Omental fat pad (tissue), 4 donors: ENCODE data around the gene TNP2. TPM values are rescaled to one million over a fixed set of nuclear protein-coding genes. Genes with fewer than 3 reads are reported as not detected.

Experiments used
- ATAC-seq: fragments of 150-250 bp; one replicate; pipeline ENCODE4 v1.9.1; 2016; ENCODE audit warnings: mild to moderate bottlenecking, moderate library complexity; ENCODE audit not compliant: low FRiP score
- DNase-seq: peaks from one replicate; pipeline ENCODE4 v3.0.0-alpha.2; 2019; ENCODE audit warnings: low spot score
- total RNA-seq, 4 donors: library from RNA; depleted of rRNA; stranded (reverse); fragments of >200 nt; gene quantifications; one replicate each; pipeline ENCODE4 v1.1.0, GENCODE V29; 2016
- TF ChIP-seq, protein P1 (sequence below), 3 donors: fragments of 450-650 bp; IDR thresholded peaks; one replicate each; pipeline ENCODE4 v1.5.1; 2016 to 2017; ENCODE audit warnings: antibody characterized with exemption in 3 of 3, mild to moderate bottlenecking in 3 of 3, moderate library complexity in 2 of 3

TNP2 gene
- total RNA-seq, 4 donors from 2014 or later = not detected

DNA sequence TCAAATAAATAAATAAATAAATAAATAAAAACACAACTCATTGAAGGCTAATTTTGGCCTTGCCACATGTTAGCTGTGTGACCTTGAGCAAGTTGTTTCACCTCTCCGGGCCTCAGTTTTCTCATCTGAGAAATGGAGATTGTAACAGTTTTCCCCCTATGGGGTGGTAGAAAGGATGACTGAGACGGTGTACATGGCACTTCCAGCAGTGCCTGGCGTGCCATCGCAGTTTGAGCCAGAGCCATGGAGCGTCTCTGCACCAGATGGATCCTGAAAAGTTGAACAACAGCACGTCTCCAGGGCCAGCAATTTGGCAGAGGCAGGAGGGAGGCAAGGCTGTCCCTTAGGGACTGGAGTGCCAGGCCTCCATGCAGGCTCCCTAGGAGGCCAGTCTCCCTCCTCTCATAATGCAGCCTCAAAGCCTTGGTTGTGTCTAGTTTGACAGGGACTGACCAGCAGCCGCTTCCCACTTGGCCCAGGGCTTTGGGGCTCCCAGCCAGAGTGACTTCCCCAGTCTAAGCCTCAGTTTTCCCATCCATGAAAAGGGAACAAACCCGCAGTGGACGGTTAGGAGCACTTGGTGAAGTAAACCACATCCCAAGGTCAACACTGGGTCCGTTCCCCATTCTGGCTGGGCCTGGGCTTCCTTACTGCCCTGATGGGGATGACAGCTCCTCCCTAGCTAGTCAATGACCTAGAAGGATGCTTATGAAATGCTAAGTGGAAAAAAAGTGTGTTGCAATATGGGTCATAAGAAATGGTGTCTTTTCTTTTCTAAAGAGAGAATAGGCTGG is 32.5 kb downstream of the TNP2 start:
- DNase-seq (no peak), ATAC-seq (no peak)
- TF ChIP-seq, protein P1, sequence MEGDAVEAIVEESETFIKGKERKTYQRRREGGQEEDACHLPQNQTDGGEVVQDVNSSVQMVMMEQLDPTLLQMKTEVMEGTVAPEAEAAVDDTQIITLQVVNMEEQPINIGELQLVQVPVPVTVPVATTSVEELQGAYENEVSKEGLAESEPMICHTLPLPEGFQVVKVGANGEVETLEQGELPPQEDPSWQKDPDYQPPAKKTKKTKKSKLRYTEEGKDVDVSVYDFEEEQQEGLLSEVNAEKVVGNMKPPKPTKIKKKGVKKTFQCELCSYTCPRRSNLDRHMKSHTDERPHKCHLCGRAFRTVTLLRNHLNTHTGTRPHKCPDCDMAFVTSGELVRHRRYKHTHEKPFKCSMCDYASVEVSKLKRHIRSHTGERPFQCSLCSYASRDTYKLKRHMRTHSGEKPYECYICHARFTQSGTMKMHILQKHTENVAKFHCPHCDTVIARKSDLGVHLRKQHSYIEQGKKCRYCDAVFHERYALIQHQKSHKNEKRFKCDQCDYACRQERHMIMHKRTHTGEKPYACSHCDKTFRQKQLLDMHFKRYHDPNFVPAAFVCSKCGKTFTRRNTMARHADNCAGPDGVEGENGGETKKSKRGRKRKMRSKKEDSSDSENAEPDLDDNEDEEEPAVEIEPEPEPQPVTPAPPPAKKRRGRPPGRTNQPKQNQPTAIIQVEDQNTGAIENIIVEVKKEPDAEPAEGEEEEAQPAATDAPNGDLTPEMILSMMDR (IDR thresholded peaks at IDR 0.05) = no peak

DNA sequence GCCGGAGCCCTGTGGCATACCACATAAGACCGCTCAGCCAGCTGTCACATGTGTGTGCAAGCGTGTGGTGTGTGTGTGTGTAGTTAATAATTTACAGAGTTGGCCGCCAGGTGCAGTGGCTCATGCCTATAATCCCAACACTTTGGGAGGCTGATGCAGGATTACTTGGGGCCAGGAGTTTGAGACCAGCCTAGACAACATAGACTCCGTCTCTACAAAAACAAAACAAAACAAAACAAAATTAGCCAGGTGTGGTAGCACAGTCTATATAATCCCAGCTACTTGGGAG is 33.5 kb downstream of the TNP2 start:
- DNase-seq = no peak
- TF ChIP-seq, protein P1 (IDR thresholded peaks at IDR 0.05) = no peak
- ATAC-seq = no peak

DNA sequence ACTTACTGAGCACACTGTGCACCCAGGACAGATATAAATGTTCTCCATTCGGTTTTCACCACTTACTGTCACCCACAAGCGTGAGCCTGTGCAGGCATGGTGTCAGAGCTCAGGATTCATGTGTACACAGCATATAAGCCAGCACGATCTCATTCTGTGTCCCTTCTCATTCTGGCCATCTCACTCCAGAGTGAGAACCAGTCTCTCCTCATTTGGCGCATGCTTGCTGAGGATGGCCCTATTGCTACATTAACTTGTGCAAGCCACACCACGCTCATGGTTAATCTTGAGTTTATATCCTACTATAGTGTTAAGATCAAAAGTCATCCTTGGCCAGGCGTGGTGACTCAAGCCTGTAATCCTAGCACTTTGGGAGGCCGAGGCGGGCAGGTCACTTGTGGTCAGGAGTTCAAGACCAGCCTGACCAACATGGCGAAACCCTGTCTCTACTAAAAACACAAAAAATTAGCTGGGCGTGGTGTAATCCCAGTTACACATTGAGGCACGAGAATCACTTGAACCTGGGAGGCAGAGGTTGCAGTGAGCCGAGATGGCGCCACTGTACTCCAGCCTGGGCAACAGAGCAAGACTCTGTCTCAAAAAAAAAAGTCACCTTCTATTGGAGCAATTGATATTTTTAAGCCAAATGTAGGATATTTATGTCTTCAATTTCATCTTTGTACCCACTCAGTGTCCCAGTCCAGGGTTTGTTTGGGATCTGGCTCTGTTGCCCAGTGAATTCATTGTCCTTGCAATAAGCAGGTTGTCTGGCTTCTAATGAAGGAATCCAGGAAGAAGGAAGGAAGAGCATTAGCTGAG is 34.0 kb downstream of the TNP2 start:
- TF ChIP-seq, protein P1 (IDR thresholded peaks at IDR 0.05) = no peak
- DNase-seq = no peak
- no peak for ATAC-seq

DNA sequence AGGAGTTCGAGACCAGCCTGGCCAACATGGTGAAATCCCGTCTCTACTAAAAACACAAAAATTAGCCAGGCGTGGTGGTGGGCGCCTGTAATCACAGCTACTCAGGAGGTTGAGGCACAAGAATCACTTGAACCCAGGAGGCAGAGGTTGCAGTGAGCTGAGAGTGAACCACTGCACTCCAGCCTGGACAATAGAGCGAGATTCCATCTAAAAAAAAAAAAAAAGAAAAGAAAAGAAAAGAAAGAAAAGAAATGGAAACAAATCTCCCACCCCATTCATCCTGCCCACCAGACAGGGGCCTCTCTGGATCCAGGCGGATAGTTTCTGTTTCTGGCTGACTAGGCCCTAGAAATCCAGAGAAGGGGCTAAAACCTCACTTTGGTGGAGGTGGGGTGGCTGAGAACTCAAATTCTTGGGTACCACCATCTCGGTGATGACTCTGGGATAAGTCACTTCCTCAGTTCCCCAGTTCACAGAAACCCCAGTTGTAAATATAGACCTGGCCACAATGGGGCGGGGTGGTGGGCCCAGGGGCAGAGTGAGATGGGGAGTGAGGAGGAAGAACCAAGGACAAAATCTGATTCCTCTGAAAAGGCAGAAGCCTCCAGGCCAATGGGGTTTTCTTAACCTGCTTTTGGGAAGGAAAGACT is 35.3 kb downstream of the TNP2 start:
- ATAC-seq (no peak), DNase-seq (no peak)
- TF ChIP-seq, protein P1 (IDR thresholded peaks at IDR 0.05) = no peak

DNA sequence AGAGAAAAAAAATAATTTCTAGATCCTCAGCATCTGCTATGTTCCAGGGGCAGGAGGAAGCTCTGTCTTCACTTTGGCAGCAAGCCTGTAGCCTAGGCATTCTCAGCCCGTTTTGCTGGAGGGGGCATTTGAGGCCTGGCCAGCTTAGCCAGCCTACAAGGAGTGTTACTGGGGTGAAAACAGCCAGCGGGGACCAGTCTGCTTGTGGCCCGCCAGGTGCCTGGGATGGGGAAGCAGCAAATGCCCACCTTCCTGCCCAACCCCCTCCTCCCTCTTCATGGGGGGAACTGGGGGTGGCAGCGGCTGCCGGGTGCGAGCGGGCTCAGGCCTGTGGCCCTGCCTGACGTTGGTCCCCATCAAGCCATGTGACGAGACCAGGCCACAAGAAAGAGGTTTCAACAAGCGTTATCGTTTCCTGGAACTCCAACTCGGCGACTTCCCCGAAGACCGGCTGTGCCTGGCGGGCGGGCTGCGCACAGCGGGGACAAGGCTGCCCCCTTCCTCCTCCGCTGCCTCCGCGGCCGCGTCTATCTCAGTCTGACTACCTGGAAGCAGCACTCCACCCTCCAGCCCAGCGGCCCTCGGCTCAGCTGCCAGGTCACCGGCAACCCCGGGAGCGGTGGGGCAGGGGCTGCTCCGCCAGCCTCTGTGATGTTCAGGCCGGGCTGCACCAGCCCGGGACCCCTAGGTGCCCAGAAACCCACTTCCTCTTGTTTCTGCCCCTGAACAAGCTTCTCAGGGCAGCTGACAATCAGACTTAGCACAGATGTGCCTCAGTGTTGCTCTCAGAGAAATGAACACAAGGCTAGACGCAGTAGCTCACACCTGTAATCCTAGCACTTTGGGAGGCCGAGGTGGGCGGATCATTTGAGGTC is 36.0 kb downstream of the TNP2 start:
- ATAC-seq (no peak), DNase-seq (no peak)
- TF ChIP-seq, protein P1 (IDR thresholded peaks at IDR 0.05) = no peak

DNA sequence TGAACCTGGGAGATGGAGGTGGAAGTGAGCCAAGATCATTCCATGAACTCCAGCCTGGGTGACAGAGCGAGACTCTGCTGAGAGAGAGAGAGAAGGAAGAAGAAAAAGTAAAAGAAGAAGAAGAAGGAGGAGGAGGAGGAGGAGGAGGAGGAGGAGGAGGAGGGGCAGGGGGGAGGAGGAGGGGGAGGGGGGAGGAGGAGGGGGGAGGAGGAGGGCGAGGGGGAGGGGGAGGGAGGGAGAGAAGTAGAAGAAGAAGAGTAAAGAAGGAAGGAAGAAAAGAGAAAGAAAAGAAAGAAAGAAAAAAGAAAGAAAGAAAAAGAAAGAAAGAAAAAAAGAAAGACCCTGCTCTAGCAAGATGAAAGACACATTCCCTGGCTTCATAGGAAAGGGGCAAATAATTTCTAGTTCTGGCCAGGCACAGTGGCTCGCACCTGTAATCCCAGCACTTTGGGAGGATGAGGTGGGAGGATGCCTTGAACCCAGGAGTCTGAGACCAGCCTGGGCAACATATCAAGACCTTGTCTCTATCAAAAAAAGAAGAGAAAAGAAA is 36.7 kb downstream of the TNP2 start:
- TF ChIP-seq, protein P1 (IDR thresholded peaks at IDR 0.05) = no peak
- DNase-seq (no peak), ATAC-seq (no peak)
